ENCODE measurements around the gene SDR42E2. TPM values are rescaled to one million over a fixed set of nuclear protein-coding genes. Genes with fewer than 3 reads are reported as not detected.

SDR42E2 gene
- not detected in 2 replicates for total RNA-seq

DNA sequence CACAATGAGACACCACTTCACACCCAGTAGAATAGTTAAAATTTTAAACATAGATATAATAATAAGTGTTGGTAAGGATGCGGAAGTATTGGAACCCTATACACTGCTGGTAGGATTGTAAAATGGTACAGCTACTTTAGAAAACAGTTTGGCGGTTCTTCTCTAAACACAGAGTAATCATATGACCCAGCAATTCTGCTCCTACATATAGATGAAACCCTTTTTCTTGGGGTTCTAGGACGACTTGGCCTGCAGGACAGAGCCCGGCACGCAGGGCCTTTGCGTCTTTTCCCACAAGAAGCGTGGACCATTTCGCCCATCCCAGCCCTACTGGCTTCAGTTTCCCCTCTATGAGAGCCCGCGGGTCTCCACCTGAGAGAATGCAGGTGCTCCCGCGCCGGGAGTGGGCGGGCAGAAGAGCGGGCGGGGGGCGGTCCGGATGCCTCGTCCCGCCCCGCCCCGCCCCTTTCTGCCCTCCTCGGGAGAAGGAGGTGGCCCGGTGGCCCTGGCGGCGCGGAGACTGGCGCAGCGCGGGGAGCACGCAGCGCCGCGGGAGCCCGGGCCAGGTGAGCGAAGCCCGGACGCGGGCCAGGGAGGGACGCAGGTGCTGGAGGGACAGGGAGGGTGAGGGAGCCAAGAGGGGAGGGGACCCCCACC lies at the start of gene SDR42E2:
TSS of gene SDR42E2 (plus strand) at position 508 of the 657 bp plus-strand sequence. CDS start 3,077 bp downstream, outside the sequence.

DNA sequence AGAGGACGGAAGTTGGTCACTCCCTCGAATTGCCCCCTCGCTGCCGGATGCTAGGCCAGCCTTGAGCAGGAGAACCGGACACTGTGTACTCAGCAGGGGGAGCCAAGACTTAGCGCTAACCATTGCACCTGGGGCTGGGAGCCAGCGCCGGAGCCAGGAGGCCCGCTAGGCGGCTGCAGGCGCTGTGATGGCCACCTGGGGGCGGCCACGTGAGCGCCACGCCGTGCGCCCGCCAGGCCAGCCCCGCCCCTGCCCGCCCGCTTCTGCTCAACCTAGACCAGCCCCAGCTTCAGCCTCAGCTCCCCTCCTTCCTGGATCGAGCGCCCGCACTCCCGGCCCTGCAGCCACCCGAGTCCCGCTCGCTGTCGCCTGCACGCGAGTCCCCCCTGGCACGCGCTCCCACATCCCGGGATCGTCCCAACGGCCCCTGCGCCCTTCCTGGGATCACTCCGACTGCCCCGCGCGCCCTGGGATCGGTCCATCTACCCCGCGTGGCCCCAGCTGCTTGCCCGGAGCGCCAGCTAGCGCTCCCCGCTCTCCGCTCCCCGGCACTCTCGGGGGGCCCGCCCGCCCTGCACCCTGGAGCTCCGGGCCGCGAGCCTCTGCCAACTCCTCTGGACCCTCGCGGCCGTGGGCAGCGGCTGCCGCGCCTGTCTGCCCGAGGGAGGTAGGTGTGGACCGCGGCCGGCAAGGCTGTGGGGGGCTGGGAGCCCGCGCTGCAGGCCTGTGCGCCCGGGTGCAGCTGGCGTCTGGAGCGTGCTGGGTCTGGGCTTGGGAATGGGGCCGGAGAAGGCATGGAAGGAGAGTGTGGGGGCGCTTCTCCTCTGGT lies 43.9 kb downstream of the SDR42E2 start, which contains the start of gene EEF2K:
TSS of gene EEF2K (plus strand) at position 266 of the 829 bp plus-strand sequence. CDS start 19,452 bp downstream, outside the sequence.

Other genes with a start within 250 kb of the SDR42E2 start
- gene UQCRC2, start 209.1 kb upstream of the SDR42E2 start, total RNA-seq, result 161 and 171 TPM in 2 replicates
- gene PDZD9, start 161.4 kb upstream of the SDR42E2 start, total RNA-seq, result not detected in 2 replicates
- gene MOSMO, start 154.4 kb upstream of the SDR42E2 start, total RNA-seq, result 16.7 and 17.6 TPM in 2 replicates
- gene VWA3A, start 70.0 kb upstream of the SDR42E2 start, total RNA-seq, result 0.43 TPM in 1 of 2 replicates, not detected in the other
- gene EEF2K, start 43.8 kb downstream of the SDR42E2 start, total RNA-seq, result 41.2 and 52.0 TPM in 2 replicates
- gene POLR3E, start 134.9 kb downstream of the SDR42E2 start, total RNA-seq, result 17.3 and 20.1 TPM in 2 replicates
- 46.6 and 47.7 TPM in 2 replicates for gene CDR2, start 212.1 kb downstream of the SDR42E2 start, total RNA-seq